Upper lobe of left lung (tissue), 6 donors: ENCODE measurements around the gene KRT34. TPM values are rescaled to one million over a fixed set of nuclear protein-coding genes. Genes with fewer than 3 reads are reported as not detected.

Experiments
- total RNA-seq, 6 donors: library from RNA; depleted of rRNA in 4 of 6; stranded (reverse); fragments of >200 nt in 4 of 6; gene quantifications; one replicate each; pipeline versions ENCODE4 v1.1.0 to v1.2.1, GENCODE V29; 2016 to 2021
- donor health status: DM: no; HTN: no; CAD: no; lungs with moderate emphysema.
- donor health status: DM: no; HTN: yes; CAD: no; lungs with severe emphysema.

The KRT34 gene
- total RNA-seq, 6 donors from 2014 or later, result not detected

Other genes starting within 250 kb of the KRT34 start
- not detected for gene KRTAP4-6, start 241.8 kb downstream of the KRT34 start, total RNA-seq
- gene KRTAP4-5, start 232.5 kb downstream of the KRT34 start, total RNA-seq, result not detected
- not detected for gene KRTAP4-4, start 221.6 kb downstream of the KRT34 start, total RNA-seq
- not detected for gene KRTAP4-3, start 214.1 kb downstream of the KRT34 start, total RNA-seq
- not detected for gene KRTAP4-2, start 204.1 kb downstream of the KRT34 start, total RNA-seq
- gene KRTAP4-1, start 197.4 kb downstream of the KRT34 start, total RNA-seq, result not detected
- not detected for gene KRTAP9-1, start 192.4 kb downstream of the KRT34 start, total RNA-seq
- gene KRTAP9-2, start 155.7 kb downstream of the KRT34 start, total RNA-seq, result not detected
- gene KRTAP9-3, start 149.9 kb downstream of the KRT34 start, total RNA-seq, result not detected
- gene KRTAP9-8, start 144.3 kb downstream of the KRT34 start, total RNA-seq, result not detected
- not detected for gene KRTAP9-4, start 132.6 kb downstream of the KRT34 start, total RNA-seq
- gene KRTAP9-9, start 126.9 kb downstream of the KRT34 start, total RNA-seq, result not detected
- gene KRTAP9-6, start 116.9 kb downstream of the KRT34 start, total RNA-seq, result not detected
- not detected for gene KRTAP9-7, start 106.6 kb downstream of the KRT34 start, total RNA-seq
- gene KRTAP29-1, start 79.5 kb downstream of the KRT34 start, total RNA-seq, result not detected
- not detected for gene KRTAP16-1, start 73.0 kb downstream of the KRT34 start, total RNA-seq
- gene KRTAP17-1, start 66.6 kb downstream of the KRT34 start, total RNA-seq, result not detected
- not detected for gene KRT33A, start 31.5 kb downstream of the KRT34 start, total RNA-seq
- gene KRT33B, start 12.5 kb downstream of the KRT34 start, total RNA-seq, result not detected
- gene KRT31, start 15.3 kb upstream of the KRT34 start, total RNA-seq, result not detected
- gene KRT37, start 42.3 kb upstream of the KRT34 start, total RNA-seq, result not detected
- gene KRT38, start 58.7 kb upstream of the KRT34 start, total RNA-seq, result not detected
- gene KRT32, start 85.1 kb upstream of the KRT34 start, total RNA-seq, result not detected
- gene KRT35, start 98.8 kb upstream of the KRT34 start, total RNA-seq, result not detected
- gene KRT36, start 107.6 kb upstream of the KRT34 start, total RNA-seq, result not detected
- gene KRT13, start 123.3 kb upstream of the KRT34 start, total RNA-seq, result 10 to 100 TPM in 1 of 6 donors, 1 to 10 TPM in 5; 1.0 to 12.1 (median 7.2) TPM
- gene KRT15, start 136.6 kb upstream of the KRT34 start, total RNA-seq, result 10 to 100 TPM; 10.5 to 57.9 (median 19.2) TPM
- gene KRT19, start 146.0 kb upstream of the KRT34 start, total RNA-seq, result 1,000 to 10,000 TPM in 1 of 6 donors, 100 to 1,000 TPM in 5; 235 to 1,101 (median 666) TPM
- gene KRT9, start 189.8 kb upstream of the KRT34 start, total RNA-seq, result not detected
- not detected for gene KRT14, start 204.6 kb upstream of the KRT34 start, total RNA-seq
- not detected for gene KRT16, start 230.5 kb upstream of the KRT34 start, total RNA-seq
- gene KRT17, start 242.3 kb upstream of the KRT34 start, total RNA-seq, result 10 to 100 TPM in 4 of 6 donors, 1 to 10 TPM in 1, under 1 TPM in 1; 0.78 to 33.3 (median 18.0) TPM